GM19193 (cell line): ENCODE results near the gene WDR89.

Experiments
- POLR2A ChIP-seq: IDR thresholded peaks from 4 replicates; pipeline ENCODE4 v1.6.1; 2011; ENCODE audit not compliant: insufficient read depth, insufficient read length; ENCODE audit errors: extremely low read depth

The WDR89 gene

DNA sequence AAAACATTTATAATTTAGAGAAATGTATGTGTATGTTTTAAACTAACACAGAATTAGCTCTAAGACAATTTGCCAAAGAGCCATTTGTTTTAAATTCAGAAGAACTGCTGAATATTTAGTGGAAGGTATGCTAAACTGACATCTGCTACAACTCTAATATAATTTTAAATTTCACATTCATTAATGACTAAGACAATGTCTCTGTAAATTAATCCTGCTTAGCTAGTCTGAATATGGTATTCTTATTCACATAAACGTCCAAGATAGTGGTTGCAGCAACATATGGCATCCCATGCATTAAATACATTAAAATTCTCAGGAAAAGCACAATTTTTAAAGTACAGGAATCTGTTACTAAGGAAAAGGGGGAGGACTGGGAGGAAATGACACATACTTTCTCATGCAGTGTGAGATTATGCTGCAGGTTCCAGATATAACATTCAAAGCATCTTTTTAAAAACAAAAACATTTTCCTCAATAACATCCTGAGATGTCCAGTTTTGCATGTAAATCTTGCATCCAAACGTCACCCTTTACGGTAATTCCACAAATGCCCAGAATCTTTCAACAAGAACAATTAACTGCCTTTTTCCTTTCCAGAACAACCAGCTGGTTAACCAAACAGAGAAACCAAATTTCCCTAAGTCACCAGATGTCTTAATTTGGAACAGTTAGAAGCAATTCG, 26.9 kb downstream of the WDR89 start:
- no peak for TF ChIP-seq POLR2A

DNA sequence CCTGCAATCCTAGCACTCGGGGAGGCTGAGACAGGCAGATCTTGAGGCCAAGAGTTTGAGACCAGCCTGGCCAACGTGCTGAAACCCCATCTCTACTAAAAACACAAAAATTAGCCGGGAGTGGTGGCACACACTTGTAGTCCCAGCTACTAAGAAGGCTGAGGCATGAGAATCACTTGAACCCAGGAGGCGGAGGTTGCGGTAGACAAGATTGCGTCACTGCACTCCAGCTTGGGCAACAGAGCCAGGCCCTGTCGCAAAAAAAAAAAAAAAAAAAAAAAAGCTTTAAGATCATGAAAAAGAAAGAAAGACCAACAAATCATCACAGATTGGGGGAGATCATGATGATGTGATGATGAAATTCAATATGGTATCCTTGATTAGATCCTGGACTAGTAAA, 30.6 kb downstream of the WDR89 start:
- TF ChIP-seq POLR2A: no peak

DNA sequence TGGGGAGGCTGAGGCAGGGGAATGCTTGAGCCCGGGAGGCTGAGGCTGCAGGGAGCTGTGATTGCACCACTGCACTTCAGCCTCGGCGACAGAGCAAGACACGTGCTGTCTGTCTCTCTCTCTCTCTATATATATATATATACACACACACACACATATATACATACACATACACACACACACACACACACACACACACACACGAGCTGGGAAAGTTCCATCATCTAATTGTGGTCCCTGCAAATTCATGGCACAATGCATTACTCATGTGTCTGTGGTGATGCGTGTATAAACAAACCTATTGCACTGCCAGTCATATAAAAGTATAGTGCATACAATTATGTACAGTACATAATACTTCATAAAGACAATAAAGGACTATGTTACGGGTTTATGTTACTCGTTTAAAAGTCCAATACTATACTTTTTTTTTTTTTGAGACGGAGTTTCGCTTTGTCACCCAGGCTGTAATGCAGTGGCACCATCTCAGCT, 36.6 kb downstream of the WDR89 start:
- no peak for TF ChIP-seq POLR2A

DNA sequence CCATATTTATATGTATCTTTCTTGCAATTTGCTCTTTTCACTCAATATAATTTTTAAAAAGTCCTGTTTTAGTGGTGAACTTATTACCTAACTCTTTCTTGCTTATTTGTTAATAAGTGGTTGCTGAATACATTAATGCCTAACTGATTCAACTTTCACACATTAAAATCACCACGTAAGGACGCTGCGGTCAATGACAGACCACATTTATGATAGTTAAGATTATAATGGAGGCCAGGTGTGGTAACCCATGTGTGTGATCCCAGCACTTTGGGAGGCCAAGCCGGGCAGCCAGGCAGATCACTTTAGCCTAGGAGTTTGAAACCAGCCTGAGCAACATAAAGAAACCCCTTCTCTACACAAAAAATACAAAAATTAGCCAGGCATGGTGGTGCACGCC, 37.0 kb downstream of the WDR89 start:
- TF ChIP-seq POLR2A: no peak

DNA sequence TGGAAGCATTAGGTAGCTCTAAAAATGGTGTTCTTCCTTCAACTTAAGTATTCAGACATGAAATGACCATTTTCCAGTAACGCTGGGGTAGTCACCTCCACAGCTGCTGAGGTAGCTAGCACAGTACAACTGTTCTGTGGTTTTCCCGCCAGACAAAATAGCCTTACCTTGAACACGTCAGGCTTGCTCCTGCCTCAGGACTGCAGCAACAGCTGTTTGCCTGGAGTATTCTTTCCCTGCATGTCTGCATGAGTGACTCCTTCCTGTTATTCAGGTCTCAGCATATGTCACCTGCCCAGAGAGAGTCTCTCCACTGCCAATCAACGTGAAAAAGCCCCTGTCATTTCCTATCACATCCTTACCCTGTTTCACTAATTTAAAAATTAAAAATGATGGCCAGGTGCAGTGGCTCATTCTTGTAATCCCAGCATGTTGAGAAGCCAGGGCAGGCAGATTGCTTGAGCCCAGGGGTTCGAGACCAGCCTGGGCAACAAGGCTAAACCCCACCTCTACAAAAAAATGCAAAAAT, 37.9 kb downstream of the WDR89 start:
- no peak for TF ChIP-seq POLR2A

DNA sequence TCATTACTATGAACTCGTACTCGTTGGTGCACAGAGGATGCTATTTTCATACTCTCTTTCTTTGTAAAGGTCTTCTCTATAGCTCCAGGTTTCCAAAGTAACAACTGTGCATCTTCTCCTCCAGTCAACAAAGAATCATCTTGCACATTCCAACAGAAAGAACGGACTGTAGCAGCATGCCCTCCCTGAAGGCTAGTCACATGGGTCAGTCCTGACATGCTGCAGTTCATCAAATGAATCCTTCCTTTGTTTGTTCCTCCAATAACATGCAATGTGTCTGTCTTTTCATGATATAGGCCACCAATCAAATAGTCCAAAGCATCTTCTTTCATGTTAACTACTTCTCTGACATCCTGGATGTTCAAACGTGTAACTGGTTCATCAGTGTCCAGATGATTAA, 42.9 kb downstream of the WDR89 start:
- no peak for TF ChIP-seq POLR2A

DNA sequence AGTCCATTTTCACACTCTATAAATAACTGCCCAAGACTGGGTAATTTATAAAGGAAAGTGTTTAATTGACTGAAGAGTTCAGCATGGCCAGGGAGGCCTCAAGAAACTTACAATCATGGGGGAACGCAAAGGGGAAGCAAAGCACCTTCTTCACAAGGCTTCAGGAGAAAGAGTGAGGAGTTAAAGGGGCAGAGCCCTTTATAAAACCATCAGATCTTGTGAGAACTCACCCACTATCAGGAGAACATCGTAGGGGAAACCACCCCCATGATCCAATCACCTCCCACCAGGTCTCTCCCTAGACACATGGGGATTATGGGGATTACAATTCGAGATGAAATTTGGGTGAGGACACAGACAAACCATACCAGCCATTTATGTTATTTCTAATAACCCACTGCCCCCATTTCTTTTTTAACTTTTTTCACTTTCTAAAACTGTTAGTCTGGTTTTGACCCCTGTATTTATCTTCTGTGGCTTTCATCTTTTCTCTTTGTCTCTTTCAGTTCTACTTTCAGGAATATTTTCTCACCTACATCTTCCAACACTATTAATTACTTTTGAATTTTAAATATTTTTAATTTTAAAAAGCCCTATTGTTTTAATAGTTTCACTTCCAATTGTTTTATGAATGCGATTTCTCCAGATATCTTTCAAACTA, 44.5 kb downstream of the WDR89 start:
- no peak for TF ChIP-seq POLR2A

DNA sequence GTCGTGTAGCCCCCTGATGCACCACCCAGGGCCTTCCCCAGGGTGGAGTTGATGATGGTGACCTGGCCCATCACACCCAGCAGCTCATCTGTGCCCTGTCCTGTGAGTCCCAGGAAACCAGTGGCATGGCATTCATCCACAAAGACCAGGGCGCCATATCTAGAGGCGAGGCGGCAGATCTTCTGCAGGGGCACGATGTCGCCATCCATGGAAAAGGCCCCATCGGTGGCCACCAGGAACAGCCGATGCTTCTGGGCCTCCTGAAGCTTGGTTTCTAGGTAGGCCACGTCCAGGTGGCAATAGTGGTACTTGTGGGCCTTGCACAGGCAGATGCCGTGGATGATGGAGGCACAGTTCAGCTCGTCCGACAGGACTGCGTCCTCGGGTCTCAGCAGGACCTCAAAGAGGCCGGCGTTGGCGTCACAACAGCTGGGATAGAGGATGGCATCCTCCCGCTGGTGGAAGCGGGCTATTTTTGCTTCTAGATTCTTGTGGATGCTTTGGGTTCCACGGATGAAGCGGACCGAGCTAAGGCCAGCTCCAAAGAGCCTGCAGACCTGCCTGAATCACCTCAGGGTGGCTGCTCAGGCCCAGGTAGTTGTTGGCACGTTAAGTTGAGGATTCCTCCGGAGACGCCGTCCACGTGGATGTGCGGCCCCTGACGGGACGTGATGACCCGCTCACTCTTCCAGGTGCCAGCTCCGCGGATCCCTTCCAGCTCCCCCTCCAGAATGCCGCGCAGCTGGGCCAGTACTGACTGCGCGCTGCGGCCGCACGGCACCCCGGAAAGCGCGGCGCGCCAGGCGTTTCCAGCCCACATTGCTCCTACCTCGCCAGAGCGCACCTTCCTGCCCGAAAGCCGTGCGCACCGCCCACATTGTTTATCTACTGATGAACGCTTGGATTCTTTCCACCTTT, 47.0 kb downstream of the WDR89 start:
- TF ChIP-seq POLR2A: no peak

DNA sequence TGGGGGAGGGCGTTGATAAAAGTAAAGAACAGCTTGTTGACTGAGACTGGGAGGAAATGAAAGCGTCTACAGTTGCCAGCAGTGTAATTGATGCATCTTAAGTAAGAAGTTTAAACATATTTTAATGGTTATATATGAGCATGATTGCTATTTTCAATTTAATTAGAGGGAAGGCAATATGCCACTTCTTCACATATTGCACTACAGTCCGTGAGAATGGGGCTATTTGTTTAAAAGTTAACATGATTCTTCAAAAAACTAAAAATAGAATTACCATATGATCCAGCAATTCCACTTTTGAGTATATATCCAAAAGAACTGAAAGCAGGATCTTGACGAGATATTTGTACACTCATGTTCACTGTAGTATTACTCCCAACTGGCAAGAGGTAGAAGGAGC, 60.2 kb downstream of the WDR89 start:
- no peak for TF ChIP-seq POLR2A

DNA sequence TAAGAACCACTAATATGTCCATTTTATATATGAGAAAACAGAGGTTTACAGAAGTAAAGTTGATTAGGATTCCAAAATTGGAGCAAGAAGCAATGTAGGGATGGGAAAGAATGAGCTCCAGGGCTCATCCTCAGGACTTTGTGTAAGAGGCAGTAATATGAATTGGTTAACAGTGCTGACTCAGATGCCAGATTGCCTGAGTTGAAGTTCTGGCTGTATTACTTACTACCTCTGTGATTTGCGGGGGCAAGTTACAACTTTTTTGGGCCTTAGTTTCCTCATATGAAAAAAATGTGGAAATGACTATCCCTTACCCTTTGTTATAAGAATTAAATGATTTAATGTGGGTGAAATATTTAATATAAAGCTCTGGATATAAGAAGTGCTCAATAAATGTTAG, 63.4 kb downstream of the WDR89 start:
- TF ChIP-seq POLR2A: no peak

DNA sequence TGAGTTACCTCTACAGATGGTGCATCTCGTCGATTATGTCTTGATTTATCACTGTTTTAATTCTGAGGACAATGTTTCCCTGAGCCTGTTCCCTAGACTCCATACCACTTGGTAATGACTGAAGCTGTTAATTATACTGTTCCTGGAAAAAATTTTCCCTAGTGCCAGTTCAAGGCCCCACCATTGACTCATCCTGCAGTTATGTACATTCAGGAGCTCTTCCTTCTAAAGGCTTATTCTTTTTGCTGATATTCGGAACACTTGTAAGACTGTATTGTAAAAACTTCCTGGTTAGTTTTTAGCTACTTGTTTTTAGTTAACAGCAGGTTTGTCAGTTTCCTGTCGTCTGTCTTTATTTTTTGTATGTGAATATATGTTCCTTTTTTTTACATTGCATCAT, 68.1 kb downstream of the WDR89 start:
- TF ChIP-seq POLR2A: no peak

DNA sequence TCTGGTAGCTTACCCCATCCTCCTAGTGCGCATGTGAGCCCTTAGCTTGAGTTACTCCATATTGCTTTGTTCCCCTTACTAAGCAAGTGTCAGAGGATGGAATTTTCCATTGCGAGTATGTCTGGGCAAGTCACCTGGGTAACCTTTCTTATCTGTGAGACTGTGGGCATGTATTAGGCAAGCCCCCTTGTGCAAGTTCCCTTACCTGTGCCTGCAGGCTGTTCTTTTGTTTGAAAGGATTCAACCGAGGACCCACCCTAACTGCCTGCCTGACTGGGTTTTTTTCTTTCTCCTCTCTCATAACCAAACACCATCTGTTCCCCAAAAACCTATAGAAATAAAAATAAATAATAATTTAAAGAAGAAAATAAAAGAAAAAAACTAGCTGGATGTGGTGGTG, 76.2 kb downstream of the WDR89 start:
- TF ChIP-seq POLR2A: no peak

DNA sequence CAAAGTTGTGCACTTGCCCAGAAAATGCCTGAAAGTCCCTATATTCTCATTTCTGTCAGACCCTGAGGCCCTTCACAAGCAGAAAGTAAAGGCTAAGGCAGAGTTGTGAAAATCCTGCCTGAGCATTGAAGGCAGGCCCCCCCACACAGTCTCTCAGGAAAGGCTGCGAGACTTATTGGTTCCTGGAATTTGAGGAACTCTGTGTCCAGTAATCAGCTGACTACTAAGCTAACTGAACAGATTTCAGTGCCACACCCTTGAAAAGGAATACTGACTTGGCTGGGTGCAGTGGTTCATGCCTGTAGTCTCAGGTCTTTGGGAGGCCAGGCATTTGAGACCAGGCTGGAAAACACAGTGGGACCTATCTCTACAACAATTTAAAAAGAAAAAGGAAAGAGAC, 77.4 kb downstream of the WDR89 start:
- no peak for TF ChIP-seq POLR2A

DNA sequence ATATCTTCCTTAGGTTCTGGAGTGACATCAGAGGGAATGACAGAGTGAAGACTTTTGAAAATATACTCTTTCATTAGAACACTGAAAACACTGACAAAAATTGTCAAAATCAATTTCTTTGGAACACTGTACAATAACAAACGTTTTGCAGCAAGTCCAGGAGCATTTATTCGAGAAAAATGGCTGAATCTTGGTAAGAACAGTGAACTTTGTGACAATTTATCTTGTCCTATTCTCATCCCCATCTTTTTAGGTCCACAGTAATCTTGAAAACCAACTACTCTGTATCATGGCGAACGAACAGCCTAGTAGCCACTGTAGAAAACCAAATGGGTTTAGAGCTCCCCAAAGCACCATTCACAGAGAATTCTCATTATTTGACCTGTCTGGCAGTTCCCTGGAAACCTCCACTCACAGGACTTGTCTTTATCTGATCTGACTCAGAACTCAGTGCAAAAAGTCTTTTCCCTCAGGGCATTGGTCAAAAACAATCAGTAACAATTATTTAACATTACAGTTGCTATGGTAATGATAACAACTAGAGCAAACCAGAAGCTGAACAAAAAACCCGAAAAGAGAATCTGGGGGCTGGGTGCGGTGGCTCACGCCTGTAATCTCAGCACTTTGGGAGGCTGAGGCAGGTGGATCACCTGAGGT, 78.2 kb downstream of the WDR89 start:
- no peak for TF ChIP-seq POLR2A

DNA sequence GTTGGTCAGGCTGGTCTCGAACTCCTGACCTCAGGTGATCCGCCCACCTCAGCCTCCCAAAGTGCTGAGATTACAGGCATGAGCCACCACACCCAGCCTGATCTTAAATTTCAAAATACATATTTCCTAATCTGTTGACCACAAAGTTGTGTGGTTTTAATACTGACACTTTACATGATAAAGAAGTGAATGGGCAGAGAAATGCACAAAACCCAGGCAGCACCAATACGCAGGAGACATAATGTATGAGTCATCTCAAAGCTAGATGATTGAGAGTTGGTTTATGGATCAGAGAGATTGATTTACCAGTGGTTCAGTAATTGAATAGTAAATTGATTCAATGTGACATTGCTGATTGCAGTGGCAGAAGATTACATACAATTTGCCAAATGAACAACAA, 79.3 kb downstream of the WDR89 start:
- TF ChIP-seq POLR2A: no peak
